Keratinocyte (primary cell): Measurements from ENCODE around the gene RAB44. TPM values are rescaled to one million over a fixed set of nuclear protein-coding genes. Genes with fewer than 3 reads are reported as not detected.

Experiments used
- DNase-seq: peaks from one replicate; pipeline ENCODE4 v3.0.0-alpha.2; 2011; ENCODE audit warnings: low read depth, missing footprints, low spot score
- FAIRE-seq: peaks from 2 replicates; lab custom pipeline; 2011; peaks lifted over from hg19 to GRCh38; lab: Jason Lieb, UNC
- H2AFZ ChIP-seq: 2 replicates; pipeline ENCODE4 v1.6.0; 2012; ENCODE audit warnings: low read length, control low read depth, inconsistent platforms; ENCODE audit not compliant: control insufficient read depth
- H3K27ac ChIP-seq: 2 replicates; pipeline ENCODE4 v1.5.1; 2011; ENCODE audit warnings: low read length; ENCODE audit not compliant: control insufficient read depth, insufficient read depth
- H3K27me3 ChIP-seq: 3 replicates; pipeline ENCODE4 v1.6.0; 2011; ENCODE audit warnings: low read length; ENCODE audit not compliant: control insufficient read depth, insufficient read depth; ENCODE audit errors: extremely low read depth
- H3K36me3 ChIP-seq, 2 experiments: 2 replicates in 1 of 2; 3 replicates in 1 of 2; pipeline ENCODE4 v1.5.1; 2011; ENCODE audit warnings: low read length in 2 of 2, mild to moderate bottlenecking in 1 of 2; ENCODE audit not compliant: control insufficient read depth in 2 of 2, insufficient read depth in 2 of 2; ENCODE audit errors: extremely low read depth in 1 of 2
- H3K4me1 ChIP-seq: 3 replicates; pipeline ENCODE4 v1.5.1; 2011; ENCODE audit warnings: low read length; ENCODE audit not compliant: control insufficient read depth, insufficient read depth; ENCODE audit errors: extremely low read depth
- H3K4me2 ChIP-seq: 3 replicates; pipeline ENCODE4 v1.6.0; 2011; ENCODE audit warnings: low read depth, low read length; ENCODE audit not compliant: control insufficient read depth, insufficient read depth; ENCODE audit errors: extremely low read depth
- H3K4me3 ChIP-seq, 3 experiments: fragments of 200-600 bp in 1 of 3; sonication (generic) in 1 of 3; 2 replicates in 2 of 3; 3 replicates in 1 of 3; pipeline ENCODE4 v1.5.1; 2011 to 2016; ENCODE audit warnings: low read length in 3 of 3, mild to moderate bottlenecking in 3 of 3, control low read depth in 2 of 3, inconsistent platforms in 1 of 3, low read depth in 1 of 3, mixed read lengths in 1 of 3, mixed run types in 1 of 3, moderate library complexity in 1 of 3; ENCODE audit not compliant: control insufficient read depth in 2 of 3, insufficient read depth in 2 of 3; ENCODE audit errors: extremely low read depth in 1 of 3
- H3K79me2 ChIP-seq: 2 replicates; pipeline ENCODE4 v1.6.0; 2012; ENCODE audit warnings: low read length; ENCODE audit not compliant: control insufficient read depth, insufficient read depth
- H3K9ac ChIP-seq: 3 replicates; pipeline ENCODE4 v1.6.0; 2011; ENCODE audit warnings: low read length; ENCODE audit not compliant: control insufficient read depth, insufficient read depth; ENCODE audit errors: extremely low read depth
- H3K9me1 ChIP-seq: 3 replicates; pipeline ENCODE4 v1.6.0; 2011; ENCODE audit warnings: low read length; ENCODE audit not compliant: control insufficient read depth, insufficient read depth; ENCODE audit errors: extremely low read depth
- H3K9me3 ChIP-seq: 2 replicates; pipeline ENCODE4 v1.5.1; 2012; ENCODE audit warnings: low read depth, low read length; ENCODE audit not compliant: control insufficient read depth
- H4K20me1 ChIP-seq: 3 replicates; pipeline ENCODE4 v1.6.0; 2011; ENCODE audit warnings: low read length; ENCODE audit not compliant: control insufficient read depth, insufficient read depth; ENCODE audit errors: extremely low read depth
- CTCF ChIP-seq, 3 experiments: IDR thresholded peaks in 1 of 3; conservative IDR thresholded peaks in 1 of 3; optimal IDR thresholded peaks in 1 of 3; 2 replicates in 2 of 3; 3 replicates in 1 of 3; pipeline versions ENCODE3 to v1.5.1; 2011; ENCODE audit warnings: low read length in 3 of 3, mild to moderate bottlenecking in 3 of 3, moderate library complexity in 2 of 3, control low read depth in 1 of 3, inconsistent platforms in 1 of 3; ENCODE audit not compliant: insufficient read depth in 2 of 3; ENCODE audit errors: extremely low read depth in 1 of 3
- EZH2 ChIP-seq: IDR thresholded peaks from one replicate; pipeline ENCODE4 v1.6.1; 2012; ENCODE audit warnings: inconsistent platforms, mild to moderate bottlenecking, low read length, moderate library complexity
- dilution Hi-C: fragments of 300-500 bp; cut with MboI; formaldehyde crosslinking; loops from one replicate; pipeline ENCODE4 v1.7.0; 2020; ENCODE audit warnings: low sequenced_read_pairs; ENCODE audit not compliant: extremely low pct_ligation_motif_present
- polyA plus RNA-seq, 5 experiments: library from polyadenylated mRNA; depleted of rRNA in 3 of 5; stranded (reverse) in 3 of 5; stranded (forward) in 1 of 5; unstranded in 1 of 5; fragments of >200 nt; gene quantifications; 1 replicate in 1 of 5; 2 replicates in 3 of 5; 3 replicates in 1 of 5; pipeline versions ENCODE4 v1.2.1 to v1.2.3, GENCODE V29; 2011 to 2012; ENCODE audit warnings: missing spikeins in 2 of 5, low read depth in 1 of 5, low replicate concordance in 1 of 5

The RAB44 gene
- polyA plus RNA-seq, 1 donor (not counting 4 experiments of a cell fraction or from before 2014, with no cell fraction given) = 0.03 TPM

GRCh38 chr6:36695414-36695813 is 2.2 kb upstream of the RAB44 start:
- no peak for TF ChIP-seq CTCF (optimal IDR thresholded peaks at IDR 0.05 in 1 of 3, IDR thresholded peaks at IDR 0.05 in 1 of 3, conservative IDR thresholded peaks at IDR 0.05 in 1 of 3; ENCODE audit: extremely low read depth in 1 of 3, insufficient read depth in 2 of 3, low read length in 3 of 3)
- no peak for TF ChIP-seq EZH2
- DNase-seq (no peak), FAIRE-seq (no peak)
- Histone ChIP-seq H3K9ac (no peak overlapping the region), H3K4me2 (no peak overlapping the region), H2AFZ (no peak overlapping the region), H3K4me1 (peaks cover 27% of the 10 kb centered on the region), H3K79me2 (no peaks in the 10 kb centered on the region), H3K27me3 (no peaks in the 10 kb centered on the region), H3K27ac (no peak overlapping the region), H3K4me3 (no peak overlapping the region), H4K20me1 (no peaks in the 10 kb centered on the region), H3K9me3 (no peaks in the 10 kb centered on the region), H3K9me1 (peaks cover 4% of the 10 kb centered on the region), H3K36me3 (no peaks in the 10 kb centered on the region)
- dilution Hi-C loops = no loop called here

GRCh38 chr6:36698196-36698595 is 570 bp downstream of the RAB44 start:
- Histone ChIP-seq H3K27ac (no peak overlapping the region), H3K9ac (no peak overlapping the region), H3K4me1 (peaks cover 11% of the 10 kb centered on the region), H3K9me1 (peaks cover 2% of the 10 kb centered on the region), H4K20me1 (no peaks in the 10 kb centered on the region), H3K4me3 (no peak overlapping the region), H3K4me2 (no peak overlapping the region), H2AFZ (no peak overlapping the region), H3K79me2 (no peaks in the 10 kb centered on the region), H3K36me3 (no peaks in the 10 kb centered on the region), H3K27me3 (no peaks in the 10 kb centered on the region), H3K9me3 (no peaks in the 10 kb centered on the region)
- DNase-seq (no peak), FAIRE-seq (no peak)
- TF ChIP-seq EZH2 (no peak), CTCF (optimal IDR thresholded peaks at IDR 0.05 in 1 of 3, IDR thresholded peaks at IDR 0.05 in 1 of 3, conservative IDR thresholded peaks at IDR 0.05 in 1 of 3; ENCODE audit: extremely low read depth in 1 of 3, insufficient read depth in 2 of 3, low read length in 3 of 3) (no peak)
- dilution Hi-C loops = no loop called here
